GM13976 (cell line): ENCODE measurements around the gene CHRM1.
"Not testable (repeated sequence)": the region's sequence is repeated elsewhere in the genome, so short reads cannot be mapped to it uniquely, and the experiment has no call there.

Experiments used
- DNase-seq: peaks from one replicate; pipeline ENCODE4 v3.0.0; 2012; ENCODE audit warnings: low spot score
- CTCF ChIP-seq: IDR thresholded peaks from 2 replicates; pipeline ENCODE4 v1.5.1; 2012; ENCODE audit warnings: borderline replicate concordance, mild to moderate bottlenecking; ENCODE audit not compliant: insufficient read depth; ENCODE audit errors: extremely low read depth, missing control alignments, control extremely low read depth
- in situ Hi-C: fragments of 300-500 bp; cut with MboI; formaldehyde crosslinking; loops from one replicate; pipeline ENCODE4 v1.12.0; 2022; ENCODE audit warnings: low sequenced_read_pairs, mixed read lengths, inconsistent platforms; ENCODE audit not compliant: unreplicated experiment

CHRM1 gene

DNA sequence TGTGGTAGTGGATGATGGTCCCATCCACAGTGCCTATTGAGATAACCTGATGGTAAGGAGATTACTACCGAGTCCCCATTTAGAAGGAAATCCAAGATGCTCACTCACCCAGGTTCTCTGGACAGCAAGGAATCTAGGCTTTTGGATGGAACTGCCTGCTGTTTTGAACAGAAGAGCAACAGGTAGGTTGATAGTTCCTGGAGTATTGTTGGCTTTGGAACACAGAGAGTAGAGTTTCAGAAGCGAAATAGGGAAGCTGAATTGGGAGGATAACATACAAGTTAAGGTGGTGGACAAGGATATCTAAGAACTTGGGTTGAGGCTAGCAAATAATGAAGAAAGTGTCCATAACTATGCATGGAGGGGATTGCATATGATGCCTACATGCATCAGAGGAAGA lies 36.0 kb upstream of the CHRM1 start:
- DNase-seq: no peak
- no peak for TF ChIP-seq CTCF
- in situ Hi-C loops: no loop called here

GRCh38 chr11:62954478-62954877 lies 33.3 kb upstream of the CHRM1 start:
- in situ Hi-C loops: no loop called here
- no peak for DNase-seq
- no peak for TF ChIP-seq CTCF

DNA sequence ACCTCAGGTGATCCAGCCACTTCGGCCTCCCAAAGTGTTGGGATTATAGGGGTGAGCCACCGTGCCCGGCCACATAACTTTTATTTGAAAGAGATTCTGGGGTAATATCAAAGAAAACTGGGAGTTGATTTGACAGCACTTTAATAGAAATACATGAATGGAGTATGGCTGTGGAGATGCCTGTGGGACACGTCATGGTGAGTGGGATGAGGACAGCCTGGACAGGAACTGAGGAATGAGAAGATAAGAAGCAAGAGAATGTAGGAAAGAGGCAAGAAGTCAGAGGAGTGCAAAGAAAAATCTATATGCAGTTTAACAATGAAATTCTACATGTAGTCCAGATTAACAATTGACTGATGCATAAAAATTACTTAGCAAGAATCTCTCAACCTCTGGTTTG lies 32.6 kb upstream of the CHRM1 start:
- no peak for DNase-seq
- in situ Hi-C loops: no loop called here
- TF ChIP-seq CTCF: no peak

DNA sequence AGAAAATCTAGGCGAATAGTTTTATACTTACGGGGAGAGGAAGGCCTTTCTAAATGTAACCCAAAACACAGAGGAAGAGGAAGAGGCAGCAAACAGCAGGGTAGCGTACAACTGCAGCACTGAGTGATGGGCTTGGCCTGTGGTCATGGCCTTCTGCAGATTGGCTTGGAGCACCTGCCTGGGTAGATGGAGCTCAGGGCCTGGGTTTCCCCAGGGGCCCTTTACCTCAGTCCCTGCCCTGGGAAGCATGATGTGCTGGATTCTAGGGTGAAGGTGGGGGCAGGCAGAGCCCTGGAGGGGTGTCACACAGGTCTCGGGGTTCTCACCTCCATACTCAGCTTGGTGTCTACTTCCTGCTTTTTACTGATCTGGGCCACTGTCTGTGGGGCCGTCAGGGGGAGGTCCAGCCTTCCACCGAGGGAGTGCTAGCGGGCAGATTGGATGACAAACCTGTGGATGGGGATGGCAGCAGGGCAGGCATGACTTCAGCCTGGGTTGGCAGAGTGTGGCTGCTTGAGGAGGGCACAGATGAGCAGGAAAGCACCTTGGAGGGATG lies 27.7 kb upstream of the CHRM1 start:
- no peak for DNase-seq
- in situ Hi-C loops: no loop called here
- TF ChIP-seq CTCF: no peak

GRCh38 chr11:62945538-62945937 lies 24.4 kb upstream of the CHRM1 start:
- DNase-seq, in situ Hi-C loops: not testable (repeated sequence)

GRCh38 chr11:62937528-62937927 lies 16.4 kb upstream of the CHRM1 start:
- DNase-seq, in situ Hi-C loops: not testable (repeated sequence)

DNA sequence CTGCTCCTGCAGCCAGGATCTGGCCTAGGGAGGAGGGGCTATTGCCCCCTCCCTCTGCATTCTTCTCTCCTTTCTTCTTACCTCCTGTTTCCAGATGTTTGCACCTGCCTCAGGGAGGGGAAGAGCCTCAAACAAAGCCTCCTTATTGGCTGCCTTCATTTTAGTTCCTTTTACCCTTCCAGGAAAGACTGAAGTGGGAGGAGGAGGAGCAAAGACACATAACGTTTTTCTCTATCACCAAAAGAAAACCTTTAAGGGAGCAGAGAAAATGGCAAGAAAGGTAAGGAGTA lies 13.3 kb upstream of the CHRM1 start:
- DNase-seq: no peak
- no peak for TF ChIP-seq CTCF
- in situ Hi-C loops: no loop called here

- no peak for TF ChIP-seq CTCF
- no peak for DNase-seq
- in situ Hi-C loops: no loop called here
Observed at GRCh38 chr11:62933750-62934495, 12.8 kb upstream of the CHRM1 start.
